Upper lobe of left lung (tissue), 4 donors: Measurements from ENCODE around the gene UBN1.

Experiments
- POLR2A ChIP-seq, 4 donors: fragments of 450-650 bp; IDR thresholded peaks; one replicate each; pipeline ENCODE4 v1.5.1; 2016 to 2017; ENCODE audit warnings: antibody characterized with exemption in 4 of 4, mild to moderate bottlenecking in 2 of 4
- POLR2AphosphoS5 ChIP-seq, 2 donors: sonication (generic); formaldehyde crosslinking; IDR thresholded peaks; one replicate each; pipeline ENCODE4 v1.5.1; 2017; ENCODE audit warnings: antibody characterized with exemption in 2 of 2
- TF ChIP-seq, protein P1 (sequence below), 6 experiments: fragments of 450-650 bp in 4 of 6; fragments of 200-600 bp in 2 of 6; sonication (generic) in 2 of 6; IDR thresholded peaks; one replicate each; pipeline ENCODE4 v1.5.1; 2016 to 2019; ENCODE audit warnings: antibody characterized with exemption in 6 of 6

DNA sequence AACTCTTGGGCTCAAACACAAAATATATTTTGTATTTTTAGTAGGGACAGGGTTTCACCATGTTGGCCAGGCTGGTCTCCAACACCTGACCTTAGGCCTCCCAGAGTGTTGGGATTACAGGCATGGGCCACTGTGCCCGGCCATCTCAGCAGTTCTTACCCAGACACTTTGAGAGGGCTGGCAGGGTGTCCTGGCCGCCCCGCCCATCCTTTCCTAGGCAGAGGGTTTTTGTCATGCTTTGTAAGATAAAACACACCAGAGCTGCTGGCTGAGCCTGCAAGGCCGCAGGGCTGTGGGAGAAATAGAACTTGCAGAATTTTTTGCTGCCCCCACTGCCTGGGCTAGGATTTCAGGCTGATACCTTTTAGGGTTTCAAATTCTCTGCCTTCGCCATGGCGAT is 80.9 kb downstream of the UBN1 start:
- TF ChIP-seq POLR2AphosphoS5 (IDR thresholded peaks at IDR 0.05) (no peak), POLR2A (IDR thresholded peaks at IDR 0.05) (no peak)
- TF ChIP-seq, protein P1, sequence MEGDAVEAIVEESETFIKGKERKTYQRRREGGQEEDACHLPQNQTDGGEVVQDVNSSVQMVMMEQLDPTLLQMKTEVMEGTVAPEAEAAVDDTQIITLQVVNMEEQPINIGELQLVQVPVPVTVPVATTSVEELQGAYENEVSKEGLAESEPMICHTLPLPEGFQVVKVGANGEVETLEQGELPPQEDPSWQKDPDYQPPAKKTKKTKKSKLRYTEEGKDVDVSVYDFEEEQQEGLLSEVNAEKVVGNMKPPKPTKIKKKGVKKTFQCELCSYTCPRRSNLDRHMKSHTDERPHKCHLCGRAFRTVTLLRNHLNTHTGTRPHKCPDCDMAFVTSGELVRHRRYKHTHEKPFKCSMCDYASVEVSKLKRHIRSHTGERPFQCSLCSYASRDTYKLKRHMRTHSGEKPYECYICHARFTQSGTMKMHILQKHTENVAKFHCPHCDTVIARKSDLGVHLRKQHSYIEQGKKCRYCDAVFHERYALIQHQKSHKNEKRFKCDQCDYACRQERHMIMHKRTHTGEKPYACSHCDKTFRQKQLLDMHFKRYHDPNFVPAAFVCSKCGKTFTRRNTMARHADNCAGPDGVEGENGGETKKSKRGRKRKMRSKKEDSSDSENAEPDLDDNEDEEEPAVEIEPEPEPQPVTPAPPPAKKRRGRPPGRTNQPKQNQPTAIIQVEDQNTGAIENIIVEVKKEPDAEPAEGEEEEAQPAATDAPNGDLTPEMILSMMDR (IDR thresholded peaks at IDR 0.05), result no peak
